ENCODE data around the gene ACSL4. TPM values are rescaled to one million over a fixed set of nuclear protein-coding genes. Genes with fewer than 3 reads are reported as not detected.
"Not testable (repeated sequence)": the region's sequence is repeated elsewhere in the genome, so short reads cannot be mapped to it uniquely, and the experiment has no call there.

The ACSL4 gene
- total RNA-seq, 6 experiments from 2014 or later, result 1.8 to 76.7 (median 5.3) TPM

DNA sequence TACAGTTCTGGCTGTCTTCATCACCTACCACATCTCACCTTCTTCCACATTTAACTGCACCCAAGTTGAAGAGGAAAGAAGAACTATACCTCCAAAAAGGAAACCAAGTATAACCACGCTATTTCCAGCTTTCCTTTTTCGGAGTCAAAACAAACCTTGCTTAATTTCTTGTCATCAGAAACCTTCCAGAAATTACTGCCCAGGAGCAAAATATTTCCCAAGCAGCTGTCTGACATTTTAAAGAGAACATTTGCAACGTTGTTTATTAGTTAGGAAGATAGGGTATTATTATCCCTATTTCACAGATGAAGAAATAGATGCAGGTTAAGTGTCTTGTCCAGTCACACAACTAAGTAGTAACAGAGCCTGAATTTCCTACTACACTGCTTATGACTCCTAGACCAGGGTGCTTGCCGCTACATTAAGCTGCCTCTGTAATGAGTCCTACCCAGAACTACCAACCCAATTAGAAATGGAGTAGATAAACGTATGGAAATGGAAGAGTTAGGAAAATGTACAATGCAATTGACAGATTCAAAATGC, 2.2 kb upstream of the ACSL4 start:
- Histone ChIP-seq H3K27ac (no peak overlapping the region), H3K9me3 (no peaks in the 10 kb centered on the region), H3K27me3 (no peaks in the 10 kb centered on the region), H3K4me3 (no peak overlapping the region), H3K36me3 (no peaks in the 10 kb centered on the region), H3K4me1 (peaks cover 0 to 11% (median 3%) of the 10 kb centered on the region in 4 donors)
- TF ChIP-seq, protein P1, sequence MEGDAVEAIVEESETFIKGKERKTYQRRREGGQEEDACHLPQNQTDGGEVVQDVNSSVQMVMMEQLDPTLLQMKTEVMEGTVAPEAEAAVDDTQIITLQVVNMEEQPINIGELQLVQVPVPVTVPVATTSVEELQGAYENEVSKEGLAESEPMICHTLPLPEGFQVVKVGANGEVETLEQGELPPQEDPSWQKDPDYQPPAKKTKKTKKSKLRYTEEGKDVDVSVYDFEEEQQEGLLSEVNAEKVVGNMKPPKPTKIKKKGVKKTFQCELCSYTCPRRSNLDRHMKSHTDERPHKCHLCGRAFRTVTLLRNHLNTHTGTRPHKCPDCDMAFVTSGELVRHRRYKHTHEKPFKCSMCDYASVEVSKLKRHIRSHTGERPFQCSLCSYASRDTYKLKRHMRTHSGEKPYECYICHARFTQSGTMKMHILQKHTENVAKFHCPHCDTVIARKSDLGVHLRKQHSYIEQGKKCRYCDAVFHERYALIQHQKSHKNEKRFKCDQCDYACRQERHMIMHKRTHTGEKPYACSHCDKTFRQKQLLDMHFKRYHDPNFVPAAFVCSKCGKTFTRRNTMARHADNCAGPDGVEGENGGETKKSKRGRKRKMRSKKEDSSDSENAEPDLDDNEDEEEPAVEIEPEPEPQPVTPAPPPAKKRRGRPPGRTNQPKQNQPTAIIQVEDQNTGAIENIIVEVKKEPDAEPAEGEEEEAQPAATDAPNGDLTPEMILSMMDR (IDR thresholded peaks at IDR 0.05), result no peak
- TF ChIP-seq POLR2A (IDR thresholded peaks at IDR 0.05), result no peak
- WGBS (ENCODE audit: insufficient coverage, low coverage, low lambda C conversion rate, missing lambda C conversion rate), result 76% methylated on average over 5 of the region's 5 CpGs
- intact Hi-C loops (cut with DNase I), result no loop called here
- ATAC-seq (no peak), DNase-seq (no peak)

GRCh38 chrX:109733613-109734083, 591 bp upstream of the ACSL4 start:
- Histone ChIP-seq H3K4me3 (peak overlapping the region; percentile 22 to 67 (median 28)), H3K27me3 (peaks cover 0 to 8% of the 10 kb centered on the region in 2 donors), H3K27ac (peak overlapping the region in 2 of 3 donors; percentile 49 to 81), H3K9me3 (no peaks in the 10 kb centered on the region), H3K4me1 (no peaks in the 10 kb centered on the region), H3K36me3 (no peaks in the 10 kb centered on the region)
- intact Hi-C loops (cut with DNase I), result no loop called here
- TF ChIP-seq, protein P1 (IDR thresholded peaks at IDR 0.05), result no peak
- no peak for TF ChIP-seq POLR2A (IDR thresholded peaks at IDR 0.05)
- DNase-seq (no peak), ATAC-seq (no peak)
- WGBS (ENCODE audit: insufficient coverage, low coverage, low lambda C conversion rate, missing lambda C conversion rate), result 55% methylated on average over 12 of the region's 15 CpGs

GRCh38 chrX:109732017-109732801, 848 bp downstream of the ACSL4 start:
- 31% methylated on average over 21 of the region's 21 CpGs for WGBS (ENCODE audit: insufficient coverage, low coverage, low lambda C conversion rate, missing lambda C conversion rate)
- no peaks in the 10 kb centered on the region for H3K36me3 ChIP-seq
- peak; percentile 26 for TF ChIP-seq POLR2A (IDR thresholded peaks at IDR 0.05)
- TF ChIP-seq, protein P1 (IDR thresholded peaks at IDR 0.05), result no peak
- peak overlapping the region; percentile 41 to 81 (median 79) for H3K27ac ChIP-seq
- peaks cover 0 to 8% of the 10 kb centered on the region in 2 donors for H3K27me3 ChIP-seq
- ATAC-seq, result peak; percentile 5 to 31 (median 13)
- H3K9me3 ChIP-seq, result no peaks in the 10 kb centered on the region
- intact Hi-C loops (cut with DNase I), result no loop called here
- no peak for DNase-seq
- H3K4me1 ChIP-seq, result no peaks in the 10 kb centered on the region
- peak overlapping the region; percentile 32 to 67 (median 46) for H3K4me3 ChIP-seq

DNA sequence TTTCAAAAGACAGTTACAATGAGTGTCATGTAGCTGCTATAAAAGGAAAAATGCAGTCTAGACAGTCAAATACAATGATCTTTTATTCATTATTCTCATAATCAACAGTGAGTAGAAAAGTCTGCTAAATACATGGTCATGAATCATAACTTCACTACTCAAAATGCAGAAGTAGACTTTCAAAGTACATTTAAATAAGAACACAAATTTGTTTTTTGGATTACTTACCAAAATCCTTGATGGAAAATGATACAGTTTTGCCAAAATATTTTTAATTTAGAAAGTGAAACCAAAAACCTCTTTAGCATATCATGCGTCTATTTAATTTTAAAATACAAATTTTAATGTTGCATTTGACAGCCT, 4.9 kb downstream of the ACSL4 start:
- TF ChIP-seq POLR2A (IDR thresholded peaks at IDR 0.05), result no peak
- TF ChIP-seq, protein P1 (IDR thresholded peaks at IDR 0.05), result no peak
- H3K27me3 ChIP-seq, result peaks cover 0 to 33% of the 10 kb centered on the region in 2 donors
- no peaks in the 10 kb centered on the region for H3K36me3 ChIP-seq
- H3K4me1 ChIP-seq, result no peaks in the 10 kb centered on the region
- DNase-seq (no peak), ATAC-seq (no peak)
- intact Hi-C loops (cut with DNase I), result no loop called here
- no peaks in the 10 kb centered on the region for H3K9me3 ChIP-seq
- 17% methylated on average over 1 of the region's 1 CpG for WGBS (ENCODE audit: insufficient coverage, low coverage, low lambda C conversion rate, missing lambda C conversion rate)
- no peak overlapping the region for H3K4me3 ChIP-seq
- H3K27ac ChIP-seq, result no peak overlapping the region

DNA sequence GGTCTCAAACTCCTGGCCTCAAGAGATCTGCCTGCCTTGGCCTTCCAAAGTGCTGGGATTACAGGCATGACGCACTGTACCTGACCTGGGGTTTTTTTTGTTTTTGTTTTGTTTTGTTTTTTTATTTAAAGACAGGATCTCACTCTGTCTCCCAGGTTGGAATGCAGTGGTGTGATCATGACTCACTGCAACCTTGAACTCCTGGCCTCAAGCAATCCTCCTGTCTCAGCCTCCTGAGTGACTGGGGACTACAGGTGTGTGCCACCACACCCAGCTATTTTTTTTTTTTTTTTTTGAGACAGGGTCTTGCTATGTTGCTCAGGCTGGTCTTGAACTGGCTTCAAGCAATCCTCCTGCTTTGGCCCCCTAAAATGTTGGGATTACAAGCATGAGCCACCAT, 8.1 kb downstream of the ACSL4 start:
- H3K27ac ChIP-seq; H3K4me3 ChIP-seq; ATAC-seq; DNase-seq; H3K4me1 ChIP-seq; H3K36me3 ChIP-seq; H3K9me3 ChIP-seq; intact Hi-C loops (cut with DNase I): not testable (repeated sequence)
- WGBS (ENCODE audit: insufficient coverage, low coverage, low lambda C conversion rate, missing lambda C conversion rate), result 82% methylated on average over 1 of the region's 1 CpG
- H3K27me3 ChIP-seq, result peaks cover 0 to 37% of the 10 kb centered on the region in 2 donors

Measured in right lobe of liver (tissue), 6 donors.